ENCODE measurements around the gene SEMA3D.

SEMA3D gene

DNA sequence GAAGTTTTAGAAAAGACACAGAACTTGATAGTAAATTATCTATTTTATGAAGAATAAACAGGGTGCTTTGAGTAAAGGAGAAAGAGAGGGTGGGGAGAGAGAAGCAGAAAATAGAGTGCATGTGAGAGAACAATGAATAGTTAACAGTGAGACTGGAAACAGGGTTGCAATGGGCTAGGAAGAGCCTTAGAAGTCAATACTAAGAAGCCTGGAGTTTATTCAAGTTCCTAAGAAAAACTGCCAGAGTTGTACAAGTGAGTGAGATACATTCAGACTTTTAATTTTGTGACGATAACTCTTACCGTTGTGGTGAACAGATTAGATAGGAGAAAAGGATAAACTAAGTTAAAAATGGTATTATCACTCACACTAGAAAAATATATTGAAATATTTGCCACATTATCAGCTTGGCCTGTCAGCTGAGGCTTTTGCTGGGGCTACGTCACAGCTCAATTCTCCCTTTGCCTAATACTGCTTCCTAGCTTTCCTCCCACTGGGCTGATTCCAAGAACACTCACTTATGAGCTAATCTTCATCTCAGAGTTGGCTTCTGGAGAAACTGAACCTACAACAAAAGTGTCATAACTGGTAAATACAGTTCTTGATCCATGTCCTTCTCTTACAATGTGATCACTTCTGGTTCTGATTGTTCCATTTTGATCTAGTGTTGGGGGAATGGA, 92.7 kb downstream of the SEMA3D start:
- Histone ChIP-seq H3K9ac (no peak overlapping the region), H3K79me2 (no peaks in the 10 kb centered on the region), H3K36me3 (ENCODE audit: control insufficient read depth, insufficient read depth, low read length) (no peaks in the 10 kb centered on the region), H3K4me3 (ENCODE audit: low read depth, low read length) (no peak overlapping the region), H3K4me2 (ENCODE audit: low read length) (no peak overlapping the region), H3K4me1 (no peaks in the 10 kb centered on the region), H3K27me3 (ENCODE audit: control insufficient read depth, insufficient read depth, low read length) (no peaks in the 10 kb centered on the region), H3K27ac (no peak overlapping the region), H3K9me3 (ENCODE audit: control insufficient read depth, low read length) (no peaks in the 10 kb centered on the region), H2AFZ (no peak overlapping the region)
- TF ChIP-seq, protein P1, sequence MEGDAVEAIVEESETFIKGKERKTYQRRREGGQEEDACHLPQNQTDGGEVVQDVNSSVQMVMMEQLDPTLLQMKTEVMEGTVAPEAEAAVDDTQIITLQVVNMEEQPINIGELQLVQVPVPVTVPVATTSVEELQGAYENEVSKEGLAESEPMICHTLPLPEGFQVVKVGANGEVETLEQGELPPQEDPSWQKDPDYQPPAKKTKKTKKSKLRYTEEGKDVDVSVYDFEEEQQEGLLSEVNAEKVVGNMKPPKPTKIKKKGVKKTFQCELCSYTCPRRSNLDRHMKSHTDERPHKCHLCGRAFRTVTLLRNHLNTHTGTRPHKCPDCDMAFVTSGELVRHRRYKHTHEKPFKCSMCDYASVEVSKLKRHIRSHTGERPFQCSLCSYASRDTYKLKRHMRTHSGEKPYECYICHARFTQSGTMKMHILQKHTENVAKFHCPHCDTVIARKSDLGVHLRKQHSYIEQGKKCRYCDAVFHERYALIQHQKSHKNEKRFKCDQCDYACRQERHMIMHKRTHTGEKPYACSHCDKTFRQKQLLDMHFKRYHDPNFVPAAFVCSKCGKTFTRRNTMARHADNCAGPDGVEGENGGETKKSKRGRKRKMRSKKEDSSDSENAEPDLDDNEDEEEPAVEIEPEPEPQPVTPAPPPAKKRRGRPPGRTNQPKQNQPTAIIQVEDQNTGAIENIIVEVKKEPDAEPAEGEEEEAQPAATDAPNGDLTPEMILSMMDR (IDR thresholded peaks at IDR 0.05) = no peak

DNA sequence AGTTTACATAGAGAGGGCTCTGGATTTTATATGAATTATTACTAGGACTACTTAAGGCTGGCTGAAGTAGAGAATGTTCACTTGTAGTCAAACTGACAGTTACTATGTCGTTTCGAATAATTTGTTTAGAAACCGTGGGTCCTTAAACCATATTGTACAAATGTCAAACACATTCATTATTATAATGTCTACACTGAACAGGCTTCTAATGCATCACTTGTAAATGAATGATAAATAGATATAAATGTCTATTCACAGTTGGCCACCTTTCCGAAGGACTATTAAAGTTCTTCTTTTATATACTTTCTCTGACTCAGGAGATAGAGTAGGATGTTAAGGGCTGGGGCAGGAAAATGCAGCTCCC, 95.3 kb downstream of the SEMA3D start:
- Histone ChIP-seq H3K4me3 (ENCODE audit: low read depth, low read length) (no peak overlapping the region), H3K9ac (no peak overlapping the region), H3K79me2 (no peaks in the 10 kb centered on the region), H3K4me1 (no peaks in the 10 kb centered on the region), H3K27ac (no peak overlapping the region), H3K4me2 (ENCODE audit: low read length) (no peak overlapping the region), H3K27me3 (ENCODE audit: control insufficient read depth, insufficient read depth, low read length) (no peaks in the 10 kb centered on the region), H2AFZ (no peak overlapping the region), H3K9me3 (ENCODE audit: control insufficient read depth, low read length) (no peaks in the 10 kb centered on the region), H3K36me3 (ENCODE audit: control insufficient read depth, insufficient read depth, low read length) (no peaks in the 10 kb centered on the region)
- TF ChIP-seq, protein P1 (IDR thresholded peaks at IDR 0.05) = no peak

DNA sequence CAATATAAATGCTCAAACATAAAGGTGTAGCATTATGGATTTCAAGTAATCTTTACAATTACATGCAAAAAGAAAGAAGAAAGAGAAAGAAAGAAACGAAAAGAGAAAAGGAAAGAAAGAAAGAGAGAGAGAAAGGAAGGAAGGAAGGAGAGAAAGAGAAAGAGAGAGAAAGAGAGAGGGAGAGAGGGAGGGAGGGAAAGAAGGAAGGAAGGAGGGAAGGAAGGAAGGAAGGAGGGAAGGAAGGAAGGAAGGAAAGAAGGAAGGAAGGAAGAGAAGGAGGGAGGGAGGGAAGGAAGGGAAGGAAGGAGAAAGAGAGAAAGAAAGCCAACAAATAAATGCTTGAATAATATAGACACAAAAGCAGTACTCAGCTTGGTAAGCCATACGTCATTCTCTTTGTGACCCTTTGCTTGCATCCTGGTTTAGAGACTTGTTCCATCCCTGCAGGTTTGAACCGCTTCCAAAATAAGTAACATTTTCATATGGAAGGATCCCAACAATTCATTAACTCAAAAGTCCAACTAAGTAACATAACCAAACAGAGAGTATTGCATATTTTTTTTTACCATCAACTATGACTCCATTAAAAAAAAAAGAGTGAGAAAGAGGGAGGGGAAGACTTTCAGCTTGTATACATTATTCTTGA, 95.8 kb downstream of the SEMA3D start:
- H3K4me2 ChIP-seq (ENCODE audit: low read length) = no peak overlapping the region
- H3K4me3 ChIP-seq (ENCODE audit: low read depth, low read length) = no peak overlapping the region
- no peak overlapping the region for H3K9ac ChIP-seq
- no peak overlapping the region for H3K27ac ChIP-seq
- no peaks in the 10 kb centered on the region for H3K4me1 ChIP-seq
- TF ChIP-seq, protein P1 (IDR thresholded peaks at IDR 0.05) = no peak
- H3K27me3 ChIP-seq (ENCODE audit: control insufficient read depth, insufficient read depth, low read length) = no peaks in the 10 kb centered on the region
- H3K79me2 ChIP-seq = no peaks in the 10 kb centered on the region
- no peaks in the 10 kb centered on the region for H3K9me3 ChIP-seq (ENCODE audit: control insufficient read depth, low read length)
- no peak overlapping the region for H2AFZ ChIP-seq
- H3K36me3 ChIP-seq (ENCODE audit: control insufficient read depth, insufficient read depth, low read length) = no peaks in the 10 kb centered on the region

DNA sequence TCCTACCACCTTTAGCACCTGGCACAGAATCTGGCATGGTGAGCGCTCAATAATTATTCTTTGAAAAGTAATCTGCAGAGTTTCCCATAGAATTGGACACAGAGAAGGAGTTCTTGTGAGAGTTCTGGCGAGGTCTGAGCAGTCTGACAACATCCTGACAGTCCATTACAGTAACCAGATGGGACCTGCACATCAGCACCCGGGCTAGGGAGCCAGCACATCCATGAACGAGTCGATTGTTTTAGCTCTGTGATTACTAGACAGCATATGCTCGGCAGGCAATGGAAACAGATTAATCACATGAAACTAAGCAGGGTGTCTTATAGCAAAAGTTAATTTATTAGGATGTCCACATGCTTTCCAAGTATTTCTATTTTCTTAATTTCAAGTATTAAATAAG, 96.7 kb downstream of the SEMA3D start:
- Histone ChIP-seq H3K9me3 (ENCODE audit: control insufficient read depth, low read length) (no peaks in the 10 kb centered on the region), H3K4me3 (ENCODE audit: low read depth, low read length) (no peak overlapping the region), H2AFZ (no peak overlapping the region), H3K27me3 (ENCODE audit: control insufficient read depth, insufficient read depth, low read length) (no peaks in the 10 kb centered on the region), H3K4me2 (ENCODE audit: low read length) (no peak overlapping the region), H3K27ac (no peak overlapping the region), H3K36me3 (ENCODE audit: control insufficient read depth, insufficient read depth, low read length) (no peaks in the 10 kb centered on the region), H3K4me1 (no peaks in the 10 kb centered on the region), H3K79me2 (no peaks in the 10 kb centered on the region), H3K9ac (no peak overlapping the region)
- TF ChIP-seq, protein P1 (IDR thresholded peaks at IDR 0.05) = no peak

DNA sequence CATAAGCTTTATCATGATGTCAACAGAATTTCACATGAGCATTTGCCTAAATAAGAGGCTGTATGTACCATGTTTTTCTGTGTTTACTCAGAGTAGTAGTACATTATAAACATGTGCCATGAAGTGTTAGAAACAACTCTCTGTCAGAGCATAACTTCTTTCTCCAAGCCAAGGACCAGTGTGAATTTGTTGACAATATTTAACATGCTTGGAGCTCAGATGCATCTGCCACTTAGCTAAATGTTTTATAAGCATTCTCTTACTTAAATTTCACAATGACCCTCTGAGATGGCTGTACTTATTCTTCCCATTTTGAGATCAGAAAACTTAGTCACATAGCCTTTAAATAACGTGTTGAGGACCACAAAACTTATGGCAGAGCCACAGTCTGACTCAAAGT, 105.0 kb downstream of the SEMA3D start:
- Histone ChIP-seq H3K4me3 (ENCODE audit: low read depth, low read length) (no peak overlapping the region), H3K36me3 (ENCODE audit: control insufficient read depth, insufficient read depth, low read length) (no peaks in the 10 kb centered on the region), H3K9me3 (ENCODE audit: control insufficient read depth, low read length) (no peaks in the 10 kb centered on the region), H3K79me2 (no peaks in the 10 kb centered on the region), H3K27me3 (ENCODE audit: control insufficient read depth, insufficient read depth, low read length) (no peaks in the 10 kb centered on the region), H3K27ac (no peak overlapping the region), H3K4me2 (ENCODE audit: low read length) (no peak overlapping the region), H3K4me1 (no peaks in the 10 kb centered on the region), H2AFZ (no peak overlapping the region), H3K9ac (no peak overlapping the region)
- TF ChIP-seq, protein P1 (IDR thresholded peaks at IDR 0.05) = no peak
